GM19240 (cell line): ENCODE results near the gene TRA2B.
"Not testable (repeated sequence)": the region's sequence is repeated elsewhere in the genome, so short reads cannot be mapped to it uniquely, and the experiment has no call there.

ENCODE experiments used
- DNase-seq: peaks from one replicate; pipeline ENCODE4 v3.0.0; 2011; ENCODE audit warnings: low spot score; ENCODE audit not compliant: insufficient read length

TRA2B gene

DNA sequence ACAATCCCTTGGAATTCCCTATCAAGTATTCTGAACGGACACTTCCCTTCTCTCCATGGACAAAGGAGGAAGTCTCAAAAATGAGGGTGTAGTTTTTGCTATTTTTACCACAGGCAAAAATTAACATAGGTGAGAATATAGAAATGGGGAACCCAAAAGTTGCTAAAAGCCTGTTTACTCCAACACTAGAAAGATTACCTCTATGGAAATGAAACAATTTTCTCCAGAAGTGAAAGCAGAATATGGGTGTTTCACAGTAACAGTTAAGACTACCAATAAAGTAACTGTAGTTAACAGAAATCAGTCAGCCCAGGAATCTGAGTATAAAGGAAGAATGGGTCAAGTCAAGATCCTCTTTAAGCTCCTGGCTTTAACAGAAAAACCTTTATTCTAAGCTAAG, 9.3 kb downstream of the TRA2B start:
- no peak for DNase-seq

DNA sequence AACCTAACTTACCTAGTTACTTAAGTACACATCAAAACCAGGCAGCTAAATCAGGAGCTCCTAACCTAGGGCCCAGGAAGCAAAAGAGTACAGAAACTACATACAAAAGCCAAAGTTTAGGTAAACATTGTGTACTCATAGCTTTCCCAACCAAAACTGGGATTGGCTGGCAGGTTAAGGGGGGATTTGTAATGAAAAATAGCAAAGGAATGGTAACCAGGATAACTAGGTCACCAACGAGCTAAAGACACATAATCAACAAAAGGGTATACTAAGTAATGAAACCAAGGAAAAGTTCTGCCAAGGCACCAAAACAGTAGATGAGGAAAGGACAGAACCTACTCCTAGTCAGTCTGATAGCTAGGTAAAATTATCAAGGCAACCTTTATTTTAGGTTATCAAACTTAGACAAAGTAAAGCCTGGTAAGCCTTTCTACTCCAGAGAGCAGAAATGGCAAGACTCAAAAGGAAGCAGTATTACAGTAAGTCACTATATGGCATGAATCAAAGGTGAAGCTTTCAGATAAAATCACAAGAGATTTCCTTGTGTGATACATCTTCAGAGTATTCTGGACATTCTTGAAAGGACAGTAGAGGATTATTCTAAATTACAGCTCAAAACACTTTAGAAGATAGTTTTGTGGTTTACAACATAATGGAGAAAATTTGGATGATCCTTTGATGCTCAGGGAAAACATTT, 10.2 kb downstream of the TRA2B start:
- DNase-seq, result no peak

DNA sequence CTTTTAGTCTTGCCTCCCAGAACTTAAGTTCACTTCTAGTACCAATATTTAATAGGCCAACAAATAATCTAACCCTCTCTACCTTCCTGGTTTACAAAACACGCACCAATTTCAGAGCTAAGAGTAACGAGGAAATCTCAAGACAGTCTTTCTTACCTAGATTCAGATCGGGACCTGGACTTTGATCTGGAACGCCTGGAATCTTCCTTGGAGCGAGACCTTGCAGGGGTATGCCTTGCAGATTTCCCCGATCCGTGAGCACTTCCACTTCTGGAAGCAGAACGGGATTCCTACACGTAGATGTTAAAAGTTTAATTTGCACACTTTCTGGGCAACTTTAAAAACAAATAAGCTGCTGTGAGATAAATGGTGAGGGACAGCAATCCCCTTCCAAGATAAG, 11.4 kb downstream of the TRA2B start:
- no peak for DNase-seq

GRCh38 chr3:185925353-185925752, 12.5 kb downstream of the TRA2B start:
- no peak for DNase-seq

- no peak for DNase-seq
Measured at GRCh38 chr3:185924375-185924774, 13.4 kb downstream of the TRA2B start.

GRCh38 chr3:185920184-185920583, 17.6 kb downstream of the TRA2B start:
- DNase-seq, result no peak

- no peak for DNase-seq
Measured at GRCh38 chr3:185916042-185916833, 21.6 kb downstream of the TRA2B start.

GRCh38 chr3:185915642-185916041, 22.2 kb downstream of the TRA2B start:
- DNase-seq, result no peak

- no peak for DNase-seq
Measured at GRCh38 chr3:185914911-185915629, 22.7 kb downstream of the TRA2B start.

GRCh38 chr3:185912929-185913901, 24.6 kb downstream of the TRA2B start:
- no peak for DNase-seq

- no peak for DNase-seq
Measured at GRCh38 chr3:185912512-185912911, 25.3 kb downstream of the TRA2B start.

- DNase-seq, result not testable (repeated sequence)
Measured at GRCh38 chr3:185911076-185911448, 26.8 kb downstream of the TRA2B start.

- DNase-seq, result not testable (repeated sequence)
Measured at GRCh38 chr3:185910322-185911075, 27.3 kb downstream of the TRA2B start.

DNA sequence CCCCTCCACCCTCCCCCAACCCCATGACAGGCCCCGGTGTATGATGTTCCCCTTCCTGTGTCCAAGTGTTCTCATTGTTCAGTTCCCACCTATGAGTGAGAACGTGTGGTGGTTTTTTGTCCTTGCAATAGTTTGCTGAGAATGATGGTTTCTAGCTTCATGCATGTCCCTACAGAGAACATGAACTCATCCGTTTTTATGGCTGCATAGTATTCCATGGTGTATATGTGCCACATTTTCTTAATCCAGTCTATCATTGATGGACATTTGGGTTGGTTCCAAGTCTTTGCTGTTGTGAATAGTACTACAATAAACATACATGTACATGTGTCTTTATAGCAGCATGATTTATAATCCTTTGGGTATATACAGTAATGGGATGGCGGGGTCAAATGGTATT, 27.9 kb downstream of the TRA2B start:
- not testable (repeated sequence) for DNase-seq

DNA sequence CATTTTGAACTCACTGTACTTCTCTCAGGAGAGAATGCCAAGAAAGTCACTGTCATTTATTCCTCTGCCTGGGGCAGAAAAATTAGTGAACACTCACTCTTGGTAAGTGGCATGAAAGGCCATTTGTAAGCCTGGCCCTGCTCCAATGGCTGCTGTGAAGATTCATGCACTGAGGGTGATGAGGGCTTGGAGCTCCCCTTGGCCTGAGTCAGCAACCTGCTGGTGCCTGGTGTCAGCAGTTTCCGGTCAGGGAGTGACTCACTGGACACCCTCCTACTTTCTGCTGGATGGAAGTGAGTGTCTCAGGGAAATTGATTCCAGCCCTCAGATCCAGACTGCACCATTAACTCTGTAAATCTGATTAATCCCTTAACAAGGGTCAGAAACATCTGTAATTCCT, 37.6 kb downstream of the TRA2B start:
- no peak for DNase-seq

DNA sequence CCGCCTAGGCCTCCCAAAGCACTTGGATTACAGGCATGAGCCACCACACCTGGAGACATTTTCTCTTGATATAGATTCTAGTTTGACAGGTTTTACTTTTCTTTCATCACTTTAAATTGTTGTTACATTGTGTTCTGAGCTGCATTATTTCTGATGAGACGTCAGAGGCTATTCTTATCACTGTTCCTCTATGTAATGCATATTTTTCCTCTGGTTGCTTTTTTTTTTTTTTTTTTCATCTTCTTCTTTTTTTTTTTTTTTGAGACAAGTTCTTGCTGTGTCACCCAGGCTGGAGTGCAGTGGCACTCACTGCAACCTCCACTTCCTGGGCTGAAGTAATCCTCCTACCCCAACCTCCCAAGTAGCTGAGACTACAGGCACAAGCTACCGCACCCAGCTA, 41.2 kb downstream of the TRA2B start:
- DNase-seq, result no peak

DNA sequence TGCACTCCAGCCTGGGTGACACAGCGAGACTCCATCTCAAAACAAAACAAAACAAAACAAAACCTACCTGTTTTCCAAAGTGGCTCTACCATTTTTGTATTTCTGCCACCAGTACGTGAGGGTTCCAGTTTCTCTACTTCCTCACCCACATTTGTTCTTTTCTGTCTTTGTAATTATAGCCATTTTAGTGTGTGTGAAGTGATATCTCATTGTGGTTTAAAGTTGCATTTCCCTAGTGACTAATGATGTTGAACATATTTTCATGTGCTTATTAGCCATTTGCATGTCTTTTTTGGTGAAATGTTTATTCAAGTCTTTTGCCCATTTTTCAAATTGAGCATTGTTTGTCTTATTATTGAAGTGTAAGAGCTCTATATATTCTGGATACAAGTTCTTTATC, 50.7 kb downstream of the TRA2B start:
- no peak for DNase-seq

DNA sequence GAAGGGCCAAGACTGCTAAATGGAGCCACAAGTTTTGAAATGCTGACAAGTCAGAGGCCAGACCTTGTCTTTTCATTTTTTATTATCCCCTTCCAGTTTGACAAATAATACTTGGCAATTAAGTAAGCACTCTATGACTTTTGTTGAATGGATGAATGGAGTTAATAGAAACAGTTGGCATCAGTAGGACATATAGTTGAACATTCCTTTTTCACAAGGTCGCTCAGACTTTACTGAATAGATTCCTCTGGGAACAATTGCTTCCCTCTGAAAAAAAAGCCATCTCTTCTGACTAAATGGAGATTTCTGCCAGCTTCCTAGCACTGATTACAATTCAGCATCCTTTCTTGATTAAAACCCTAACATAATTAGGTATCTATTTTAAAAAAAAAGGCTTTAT, 53.2 kb downstream of the TRA2B start:
- no peak for DNase-seq

- DNase-seq, result no peak
Measured at GRCh38 chr3:185881926-185882325, 55.9 kb downstream of the TRA2B start.

DNA sequence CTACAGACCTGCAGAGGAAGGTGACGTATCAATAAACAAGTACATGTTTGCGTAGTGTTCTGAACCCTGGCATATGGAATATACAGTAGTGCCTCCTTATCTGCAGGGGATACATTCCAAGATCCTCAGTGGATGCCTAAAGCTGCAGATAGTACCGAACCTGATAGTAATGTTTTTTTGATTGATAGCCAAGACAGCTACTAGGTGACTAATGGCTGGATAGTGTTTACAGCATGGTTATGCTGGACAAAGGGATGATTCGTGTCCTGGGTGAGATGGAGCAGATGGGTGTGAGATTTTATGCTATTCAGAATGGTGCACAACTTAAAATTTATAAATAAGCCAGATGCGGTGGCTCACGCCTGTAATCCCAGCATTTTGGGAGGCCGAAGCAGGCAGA, 57.2 kb downstream of the TRA2B start:
- DNase-seq, result no peak
